HepG2 (cell line): Measurements from ENCODE around the gene EEF1AKMT3. TPM values are rescaled to one million over a fixed set of nuclear protein-coding genes. Genes with fewer than 3 reads are reported as not detected.
A peak's percentile ranks its signal among the peaks of the same experiment; 100 is the strongest.

Experiments used
- CC2D1A ChIP-seq: sonication (generic); formaldehyde crosslinking; IDR thresholded peaks from 2 replicates; pipeline ENCODE4 v1.8.1; 2023; ENCODE audit warnings: mild to moderate bottlenecking, missing genetic modification reagents
- CEBPG ChIP-seq: IDR thresholded peaks from 2 replicates; pipeline ENCODE4 v1.6.1; 2016
- HNRNPUL1 ChIP-seq: fragments of 200-400 bp; formaldehyde crosslinking; IDR thresholded peaks from 2 replicates; pipeline ENCODE4 v1.6.1; 2017; ENCODE audit warnings: low read depth, mild to moderate bottlenecking, low read length, moderate library complexity
- IRF9 ChIP-seq: sonication (generic); formaldehyde crosslinking; IDR thresholded peaks from 2 replicates; pipeline ENCODE4 v1.8.0; 2022; ENCODE audit warnings: missing genetic modification reagents, mild to moderate bottlenecking, borderline replicate concordance
- KLF13 ChIP-seq: sonication (generic); formaldehyde crosslinking; IDR thresholded peaks from 2 replicates; pipeline ENCODE4 v1.4.0; 2020; ENCODE audit warnings: mild to moderate bottlenecking, missing genetic modification reagents
- KLF6 ChIP-seq: IDR thresholded peaks from 2 replicates; pipeline ENCODE4 v1.8.0; 2016; ENCODE audit warnings: missing biosample characterization, missing genetic modification reagents
- MATR3 ChIP-seq: sonication (generic); formaldehyde crosslinking; IDR thresholded peaks from 2 replicates; pipeline ENCODE4 v1.4.0; 2020; ENCODE audit warnings: missing genetic modification reagents
- PAX8 ChIP-seq: sonication (generic); formaldehyde crosslinking; IDR thresholded peaks from 2 replicates; pipeline ENCODE4 v1.8.0; 2022; ENCODE audit warnings: mild to moderate bottlenecking, missing genetic modification reagents, borderline replicate concordance
- RAD21 ChIP-seq: fragments of 450-650 bp; formaldehyde crosslinking; IDR thresholded peaks from 2 replicates; pipeline ENCODE4 v1.5.0; 2020; ENCODE audit warnings: mild to moderate bottlenecking
- RXRB ChIP-seq: IDR thresholded peaks from 2 replicates; pipeline ENCODE4 v1.6.1; 2016; ENCODE audit warnings: borderline replicate concordance, missing genetic modification reagents, missing compliant biosample characterization
- SATB2 ChIP-seq: sonication (generic); formaldehyde crosslinking; IDR thresholded peaks from 2 replicates; pipeline ENCODE4 v1.5.0; 2020; ENCODE audit warnings: missing genetic modification reagents
- TBX3 ChIP-seq: fragments of 450-650 bp; IDR thresholded peaks from 2 replicates; pipeline ENCODE4 v1.6.1; 2017; ENCODE audit warnings: antibody characterized with exemption, mild to moderate bottlenecking, inconsistent platforms, borderline replicate concordance
- TEAD2 ChIP-seq: sonication (generic); formaldehyde crosslinking; IDR thresholded peaks from 2 replicates; pipeline ENCODE4 v1.9.0; 2021; ENCODE audit warnings: missing genetic modification reagents
- ZNF354B ChIP-seq: sonication (generic); formaldehyde crosslinking; IDR thresholded peaks from 2 replicates; pipeline ENCODE4 v1.8.0; 2022; ENCODE audit warnings: mild to moderate bottlenecking, missing genetic modification reagents
- ZNF552 ChIP-seq: sonication (generic); formaldehyde crosslinking; IDR thresholded peaks from 2 replicates; pipeline ENCODE4 v1.9.0; 2022; ENCODE audit warnings: missing genetic modification reagents, mild to moderate bottlenecking, borderline replicate concordance
- ZNF574 ChIP-seq: sonication (generic); formaldehyde crosslinking; IDR thresholded peaks from 2 replicates; pipeline ENCODE4 v1.4.0; 2020; ENCODE audit warnings: missing genetic modification reagents
- ZNF616 ChIP-seq: sonication (generic); formaldehyde crosslinking; IDR thresholded peaks from 2 replicates; pipeline ENCODE4 v1.5.0; 2020; ENCODE audit warnings: low read depth, mild to moderate bottlenecking, missing genetic modification reagents
- ZNF841 ChIP-seq: sonication (generic); formaldehyde crosslinking; IDR thresholded peaks from 2 replicates; pipeline ENCODE4 v1.8.1; 2023; ENCODE audit warnings: missing genetic modification reagents, borderline replicate concordance
- ZNF878 ChIP-seq: sonication (generic); formaldehyde crosslinking; IDR thresholded peaks from 2 replicates; pipeline ENCODE4 v1.8.1; 2023; ENCODE audit warnings: mild to moderate bottlenecking, missing genetic modification reagents, moderate library complexity
- ZSCAN20 ChIP-seq: sonication (generic); formaldehyde crosslinking; IDR thresholded peaks from 2 replicates; pipeline ENCODE4 v1.4.0; 2020; ENCODE audit warnings: missing genetic modification reagents, mild to moderate bottlenecking, borderline replicate concordance
- polyA plus RNA-seq, 8 experiments: library from polyadenylated mRNA; depleted of rRNA in 3 of 8; stranded (reverse) in 7 of 8; unstranded in 1 of 8; fragments of >200 nt; fragmentation: Illumina TruSeq in 4 of 8; extraction: Trizol in 4 of 8; gene quantifications; 2 replicates each; pipeline versions ENCODE4 v1.2.1 to v1.2.3, GENCODE V29; 2011 to 2016; ENCODE audit warnings: low read depth in 4 of 8, missing spikeins in 1 of 8, mixed read lengths in 1 of 8; ENCODE audit not compliant: insufficient read depth in 1 of 8
- total RNA-seq, 5 experiments: library from RNA; depleted of rRNA; stranded (reverse); fragments of >200 nt; fragmentation: Illumina TruSeq; extraction: Trizol; gene quantifications; 2 replicates each; pipeline ENCODE4 v1.2.3, GENCODE V29; 2016; ENCODE audit warnings: low read depth in 1 of 5
- TF ChIP-seq, protein P1 (sequence below): sonication (generic); formaldehyde crosslinking; IDR thresholded peaks from 2 replicates; pipeline ENCODE4 v1.4.0; 2020; ENCODE audit warnings: missing genetic modification reagents
- TF ChIP-seq, protein P2 (sequence below): sonication (generic); formaldehyde crosslinking; IDR thresholded peaks from 2 replicates; pipeline ENCODE4 v1.5.0; 2020; ENCODE audit warnings: missing genetic modification reagents

EEF1AKMT3 gene
- total and polyA plus RNA-seq, 2 of the 13 experiments (the other 11 are each of a cell fraction or from before 2014, with no cell fraction given), result 4.7 to 11.4 TPM

DNA sequence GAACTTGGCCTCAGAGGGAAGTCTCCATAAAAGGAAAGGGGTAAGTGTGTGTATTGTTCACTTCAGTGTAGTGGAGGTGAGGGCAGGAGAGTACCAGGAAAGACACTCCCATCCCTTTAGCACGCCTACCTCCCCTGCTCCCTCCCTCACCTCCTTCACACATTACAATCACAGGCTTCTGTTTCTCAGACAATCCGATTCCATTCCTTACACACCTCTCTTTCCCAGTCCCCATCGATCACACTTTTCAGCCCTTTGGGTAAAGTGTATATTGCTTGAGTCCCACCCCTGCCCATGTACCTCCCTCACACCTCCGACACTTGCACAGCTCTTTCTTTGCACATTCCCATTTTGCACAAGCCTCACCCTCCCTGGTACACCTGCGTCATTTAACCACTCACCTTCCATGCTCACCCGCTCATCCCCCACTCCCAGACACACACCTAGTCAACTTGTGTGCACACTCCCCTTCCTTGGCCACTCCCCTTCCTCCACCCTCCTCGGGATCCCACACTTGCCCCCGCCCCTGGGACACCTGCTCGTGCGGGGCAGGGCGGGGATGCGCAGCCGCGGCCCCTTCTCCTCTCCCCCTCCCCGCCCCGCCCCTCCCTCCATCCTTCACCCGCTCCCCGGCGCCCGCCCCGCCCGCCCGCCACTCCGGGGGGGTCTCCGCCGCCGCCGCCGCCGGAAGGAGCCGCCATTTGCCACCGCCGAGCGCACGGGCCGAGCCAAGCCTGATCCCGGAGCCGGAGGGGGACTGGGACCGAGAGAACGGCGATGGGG is 17.8 kb upstream of the EEF1AKMT3 start, which contains the start of gene MARCHF9 (continued):
- TF ChIP-seq IRF9 (0 out of 2 replicates have a peak, but pooled peaks have one; percentile 38), SATB2 (no peak), ZNF841 (CRISPR knock-in tag) (no peak), ZNF354B (CRISPR knock-in tag) (no peak), RAD21 (CRISPR knock-in tag) (no peak), CC2D1A (CRISPR knock-in tag) (no peak), TEAD2 (CRISPR knock-in tag) (no peak), ZNF616 (no peak), PAX8 (CRISPR knock-in tag) (no peak), HNRNPUL1 (no peak), KLF13 (no peak), ZNF574 (CRISPR knock-in tag) (peak; percentile 64; the same call in 1 of the 2 replicates), CEBPG (CRISPR knock-in tag) (no peak), MATR3 (CRISPR knock-in tag) (no peak), ZNF878 (no peak), ZNF552 (CRISPR knock-in tag) (no peak), KLF6 (CRISPR knock-in tag) (no peak), RXRB (CRISPR knock-in tag) (no peak), ZSCAN20 (CRISPR knock-in tag) (no peak), TBX3 (no peak)
- TF ChIP-seq, protein P1, sequence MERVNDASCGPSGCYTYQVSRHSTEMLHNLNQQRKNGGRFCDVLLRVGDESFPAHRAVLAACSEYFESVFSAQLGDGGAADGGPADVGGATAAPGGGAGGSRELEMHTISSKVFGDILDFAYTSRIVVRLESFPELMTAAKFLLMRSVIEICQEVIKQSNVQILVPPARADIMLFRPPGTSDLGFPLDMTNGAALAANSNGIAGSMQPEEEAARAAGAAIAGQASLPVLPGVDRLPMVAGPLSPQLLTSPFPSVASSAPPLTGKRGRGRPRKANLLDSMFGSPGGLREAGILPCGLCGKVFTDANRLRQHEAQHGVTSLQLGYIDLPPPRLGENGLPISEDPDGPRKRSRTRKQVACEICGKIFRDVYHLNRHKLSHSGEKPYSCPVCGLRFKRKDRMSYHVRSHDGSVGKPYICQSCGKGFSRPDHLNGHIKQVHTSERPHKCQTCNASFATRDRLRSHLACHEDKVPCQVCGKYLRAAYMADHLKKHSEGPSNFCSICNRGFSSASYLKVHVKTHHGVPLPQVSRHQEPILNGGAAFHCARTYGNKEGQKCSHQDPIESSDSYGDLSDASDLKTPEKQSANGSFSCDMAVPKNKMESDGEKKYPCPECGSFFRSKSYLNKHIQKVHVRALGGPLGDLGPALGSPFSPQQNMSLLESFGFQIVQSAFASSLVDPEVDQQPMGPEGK (CRISPR knock-in tag), result peak; percentile 91
- TF ChIP-seq, protein P2, sequence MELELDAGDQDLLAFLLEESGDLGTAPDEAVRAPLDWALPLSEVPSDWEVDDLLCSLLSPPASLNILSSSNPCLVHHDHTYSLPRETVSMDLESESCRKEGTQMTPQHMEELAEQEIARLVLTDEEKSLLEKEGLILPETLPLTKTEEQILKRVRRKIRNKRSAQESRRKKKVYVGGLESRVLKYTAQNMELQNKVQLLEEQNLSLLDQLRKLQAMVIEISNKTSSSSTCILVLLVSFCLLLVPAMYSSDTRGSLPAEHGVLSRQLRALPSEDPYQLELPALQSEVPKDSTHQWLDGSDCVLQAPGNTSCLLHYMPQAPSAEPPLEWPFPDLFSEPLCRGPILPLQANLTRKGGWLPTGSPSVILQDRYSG (CRISPR knock-in tag), result no peak
